Kidney (tissue), 14 donors: ENCODE results near the gene TP53I11. TPM values are rescaled to one million over a fixed set of nuclear protein-coding genes. Genes with fewer than 3 reads are reported as not detected.
A peak's percentile ranks its signal among the peaks of the same experiment; 100 is the strongest.

Experiments
- DNase-seq, 5 donors: peaks; one replicate each; pipeline ENCODE4 v3.0.0-alpha.2; 2013 to 2020
- FAIRE-seq: peaks from 2 replicates; lab custom pipeline; 2012; peaks lifted over from hg19 to GRCh38; lab: Jason Lieb, UNC
- H3K27ac ChIP-seq, 2 donors: one replicate each; pipeline ENCODE4 v1.7.0; 2013; ENCODE audit warnings: low read depth in 2 of 2, low read length in 2 of 2, inconsistent platforms in 1 of 2
- H3K27me3 ChIP-seq: one replicate; pipeline ENCODE4 v1.7.1; 2013; ENCODE audit warnings: low read length, inconsistent platforms; ENCODE audit not compliant: control insufficient read depth, insufficient read depth
- H3K36me3 ChIP-seq, 3 donors: one replicate each; pipeline versions ENCODE4 v1.7.0 to v1.7.1; 2013; ENCODE audit warnings: low read length in 3 of 3, control low read depth in 1 of 3, inconsistent platforms in 1 of 3; ENCODE audit not compliant: insufficient read depth in 3 of 3, control insufficient read depth in 2 of 3
- H3K4me1 ChIP-seq, 3 donors: one replicate each; pipeline versions ENCODE4 v1.7.0 to v1.7.1; 2013; ENCODE audit warnings: low read length in 3 of 3, inconsistent platforms in 1 of 3, low read depth in 1 of 3; ENCODE audit not compliant: control insufficient read depth in 2 of 3, insufficient read depth in 2 of 3
- H3K4me3 ChIP-seq, 3 donors: one replicate each; pipeline versions ENCODE4 v1.7.0 to v1.8.1; 2013; ENCODE audit warnings: low read length in 3 of 3, control low read depth in 1 of 3, inconsistent platforms in 1 of 3
- H3K9ac ChIP-seq, 3 donors: one replicate each; pipeline versions ENCODE4 v1.7.0 to v1.7.1; 2013; ENCODE audit warnings: low read length in 3 of 3, control low read depth in 1 of 3, inconsistent platforms in 1 of 3
- H3K9me3 ChIP-seq, 3 donors: one replicate each; pipeline versions ENCODE4 v1.7.0 to v1.7.1; 2013; ENCODE audit warnings: low read length in 3 of 3, control low read depth in 1 of 3, inconsistent platforms in 1 of 3; ENCODE audit not compliant: control insufficient read depth in 2 of 3, insufficient read depth in 1 of 3
- intact Hi-C: fragments of 100-400 bp; cut with DNase I; formaldehyde crosslinking; loops from one replicate; pipeline ENCODE4 v1.11.1; 2022
- polyA plus RNA-seq: library from polyadenylated mRNA; stranded (reverse); fragments of 350-450 nt; fragmentation: Illumina TruSeq; extraction: RNeasy Lipid Tissue Mini Kit (QIAGEN cat#74804); gene quantifications from one replicate; pipeline ENCODE4 v1.2.3, GENCODE V29; 2014; ENCODE audit warnings: low read depth, low replicate concordance; ENCODE audit not compliant: insufficient read depth
- total RNA-seq: library from RNA; stranded (reverse); fragmentation: NEBNext Ultra II Directional; extraction: Animal tissue kit (Norgen Biotek cat#: 25700); gene quantifications from one replicate; pipeline ENCODE4 v1.2.1, GENCODE V29; 2021
- TF ChIP-seq, protein P1 (sequence below): IDR thresholded peaks from 3 replicates; pipeline ENCODE4 v1.5.1; 2012; ENCODE audit warnings: mild to moderate bottlenecking, moderate library complexity, borderline replicate concordance; ENCODE audit not compliant: insufficient read depth; ENCODE audit errors: extremely low read depth
- donor health status: control.
- donor health status: control.
- donor health status: control.
- donor health status: control.
- donor health status: control.
- donor health status: DM: yes; HTN: yes; CAD: no.
- donor health status: Normal renal cell carcinoma (clear cell type).

The TP53I11 gene
- total and polyA plus RNA-seq, 2 donors from 2014 or later = 25.7 to 35.3 TPM

DNA sequence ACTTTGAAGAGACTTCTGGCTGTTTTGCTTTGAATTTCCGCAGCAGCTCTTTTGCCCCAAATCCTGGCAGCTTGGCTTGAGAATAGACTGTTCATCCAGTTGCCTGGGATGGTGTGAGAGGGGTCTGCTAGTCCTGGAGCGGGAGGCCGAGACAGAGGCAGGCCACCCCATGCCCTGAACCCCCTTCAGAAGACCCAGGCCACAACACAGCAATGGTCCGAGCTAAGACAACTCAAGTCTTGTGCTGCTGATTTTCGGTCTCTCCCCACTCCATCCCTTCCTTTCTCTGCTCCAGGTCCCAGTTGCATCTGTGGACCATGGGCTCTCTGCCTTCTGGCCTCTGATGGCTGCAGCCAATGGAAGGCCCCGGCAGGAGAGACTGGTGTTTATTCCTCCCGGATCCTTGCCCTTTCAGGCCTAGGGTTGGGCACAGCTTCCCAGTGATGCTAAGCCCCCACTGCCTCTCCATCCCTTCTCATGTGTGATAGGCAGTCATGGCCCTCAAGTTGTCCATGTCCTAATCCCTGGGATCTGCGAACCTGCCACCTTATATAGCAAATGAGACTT, 31.9 kb upstream of the TP53I11 start:
- DNase-seq = no peak
- no peaks in the 10 kb centered on the region for H3K9me3 ChIP-seq
- H3K4me1 ChIP-seq = peaks cover 0 to 17% (median 5%) of the 10 kb centered on the region in 3 donors
- no peak overlapping the region for H3K4me3 ChIP-seq
- intact Hi-C loops = no loop called here
- no peaks in the 10 kb centered on the region for H3K27me3 ChIP-seq
- H3K9ac ChIP-seq = no peak overlapping the region
- H3K27ac ChIP-seq = no peak overlapping the region
- FAIRE-seq = no peak
- TF ChIP-seq, protein P1, sequence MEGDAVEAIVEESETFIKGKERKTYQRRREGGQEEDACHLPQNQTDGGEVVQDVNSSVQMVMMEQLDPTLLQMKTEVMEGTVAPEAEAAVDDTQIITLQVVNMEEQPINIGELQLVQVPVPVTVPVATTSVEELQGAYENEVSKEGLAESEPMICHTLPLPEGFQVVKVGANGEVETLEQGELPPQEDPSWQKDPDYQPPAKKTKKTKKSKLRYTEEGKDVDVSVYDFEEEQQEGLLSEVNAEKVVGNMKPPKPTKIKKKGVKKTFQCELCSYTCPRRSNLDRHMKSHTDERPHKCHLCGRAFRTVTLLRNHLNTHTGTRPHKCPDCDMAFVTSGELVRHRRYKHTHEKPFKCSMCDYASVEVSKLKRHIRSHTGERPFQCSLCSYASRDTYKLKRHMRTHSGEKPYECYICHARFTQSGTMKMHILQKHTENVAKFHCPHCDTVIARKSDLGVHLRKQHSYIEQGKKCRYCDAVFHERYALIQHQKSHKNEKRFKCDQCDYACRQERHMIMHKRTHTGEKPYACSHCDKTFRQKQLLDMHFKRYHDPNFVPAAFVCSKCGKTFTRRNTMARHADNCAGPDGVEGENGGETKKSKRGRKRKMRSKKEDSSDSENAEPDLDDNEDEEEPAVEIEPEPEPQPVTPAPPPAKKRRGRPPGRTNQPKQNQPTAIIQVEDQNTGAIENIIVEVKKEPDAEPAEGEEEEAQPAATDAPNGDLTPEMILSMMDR = no peak
- no peaks in the 10 kb centered on the region for H3K36me3 ChIP-seq

DNA sequence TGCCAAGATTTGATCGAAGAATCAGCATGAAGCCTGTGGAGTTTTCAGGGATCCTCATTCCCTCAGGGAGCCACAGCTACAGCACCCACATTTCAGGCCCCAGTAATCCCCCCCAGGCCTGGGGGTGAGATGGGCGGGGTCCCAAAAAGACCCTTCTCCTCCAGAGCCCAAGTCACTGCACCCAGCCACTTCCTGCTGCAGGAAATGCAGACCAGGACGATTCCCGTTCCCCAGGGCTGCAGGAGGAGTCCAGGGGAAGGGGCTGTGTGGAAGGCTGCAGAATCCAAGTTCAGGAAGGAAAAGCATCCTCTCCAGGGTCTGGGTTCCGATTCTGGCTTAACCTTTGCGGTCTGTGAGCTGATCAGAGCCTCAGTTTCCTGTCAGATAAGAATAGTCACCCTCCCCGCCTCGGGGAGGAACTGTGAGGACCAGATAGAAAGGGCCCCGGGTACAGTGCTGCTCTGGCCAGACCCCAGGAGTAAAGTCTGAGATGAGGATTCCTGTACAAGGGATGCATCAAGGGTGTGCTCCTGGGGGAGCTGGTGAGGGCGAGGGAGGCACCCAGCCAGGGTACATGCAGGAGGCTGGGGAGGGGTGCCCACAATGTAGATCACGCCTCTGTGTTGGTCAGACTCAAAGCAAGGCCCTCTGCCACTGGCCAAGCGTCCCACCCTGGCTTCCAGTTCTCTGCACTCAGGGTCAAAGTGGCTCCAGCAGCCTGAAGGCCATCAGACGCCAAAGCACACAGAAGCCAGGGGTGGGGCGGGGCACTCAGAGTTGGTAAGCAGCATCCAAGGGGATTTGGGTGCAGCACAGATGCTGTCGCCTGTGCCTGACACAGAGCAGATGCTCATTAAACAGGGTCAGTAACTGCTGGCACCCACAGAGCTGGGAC, 30.1 kb upstream of the TP53I11 start:
- Histone ChIP-seq H3K4me1 (peaks cover 0 to 20% (median 5%) of the 10 kb centered on the region in 3 donors), H3K9me3 (no peaks in the 10 kb centered on the region), H3K36me3 (no peaks in the 10 kb centered on the region), H3K27me3 (no peaks in the 10 kb centered on the region), H3K27ac (peak overlapping the region in 1 of 2 donors; percentile 57), H3K4me3 (no peak overlapping the region), H3K9ac (no peak overlapping the region)
- TF ChIP-seq, protein P1 = no peak
- intact Hi-C loops = no loop called here
- FAIRE-seq (no peak), DNase-seq (peak in 1 of 5 donors; percentile 74)

DNA sequence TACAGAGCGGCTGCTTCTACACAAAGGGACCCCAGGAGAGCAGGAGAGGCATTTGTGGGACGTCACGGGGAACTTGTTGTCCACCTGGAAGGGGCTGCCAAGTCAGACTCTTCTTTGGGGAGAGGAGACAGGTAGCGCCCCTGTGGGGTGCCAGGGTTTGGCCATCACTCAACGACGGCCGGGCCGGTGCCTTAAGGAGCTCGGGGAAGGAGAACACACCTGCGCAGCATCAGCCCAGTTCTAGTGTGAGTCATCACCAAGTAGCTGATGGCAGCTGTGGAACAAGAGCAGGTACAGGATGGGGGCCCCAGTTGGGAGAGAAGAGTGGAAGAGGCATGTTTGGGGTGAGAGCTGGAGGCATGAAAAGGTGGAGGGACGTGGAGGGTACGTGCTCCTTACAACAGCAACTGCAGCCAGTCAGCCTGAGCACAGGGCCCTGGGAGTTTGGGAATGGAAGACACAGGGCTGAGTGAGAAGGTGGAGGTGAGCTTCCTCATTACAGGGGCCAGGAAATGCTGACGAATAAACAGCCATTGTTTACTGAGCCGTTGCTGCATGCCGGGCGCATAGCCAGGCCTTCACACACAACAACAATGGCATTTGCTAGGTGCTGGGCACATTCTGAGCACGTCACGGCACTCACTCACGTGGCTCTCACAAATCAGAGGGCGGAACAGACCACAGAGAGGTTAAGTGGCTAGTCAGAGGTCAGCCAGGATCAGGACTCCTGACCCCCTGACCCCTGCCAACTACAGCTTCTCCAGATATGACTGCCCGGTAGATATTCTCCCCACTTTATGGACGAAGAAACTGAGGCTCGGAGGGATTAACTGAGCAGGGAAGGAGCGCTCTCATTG, 29.1 kb upstream of the TP53I11 start:
- Histone ChIP-seq H3K27ac (peak overlapping the region; percentile 41 to 79), H3K27me3 (no peaks in the 10 kb centered on the region), H3K4me1 (peaks cover 0 to 20% (median 5%) of the 10 kb centered on the region in 3 donors), H3K9ac (no peak overlapping the region), H3K36me3 (no peaks in the 10 kb centered on the region), H3K4me3 (no peak overlapping the region), H3K9me3 (no peaks in the 10 kb centered on the region)
- peak in 4 of 5 donors; percentile 35 to 92 (median 59) for DNase-seq
- intact Hi-C loops = no loop called here
- TF ChIP-seq, protein P1 = no peak
- FAIRE-seq = no peak
